Neural cell (in vitro differentiated cells): ENCODE data around the gene MGAT4D. TPM values are rescaled to one million over a fixed set of nuclear protein-coding genes. Genes with fewer than 3 reads are reported as not detected.

Experiments
- H2AFZ ChIP-seq: fragments of 200-600, 300-800 bp; sonication (generic), shearing (Covaris generic); 2 replicates; pipeline ENCODE4 v1.6.0; 2014; ENCODE audit warnings: low read depth, mild to moderate bottlenecking, antibody characterized with exemption, low read length, moderate library complexity
- H3F3A ChIP-seq: fragments of 200-600 bp; shearing (Covaris generic); 2 replicates; pipeline ENCODE4 v1.6.1; 2016; ENCODE audit warnings: mild to moderate bottlenecking, moderate library complexity, mixed read lengths, antibody characterized with exemption, low read length; ENCODE audit not compliant: insufficient read depth, poor library complexity, severe bottlenecking
- H3K27ac ChIP-seq: fragments of 200-600, 300-800 bp; sonication (generic), shearing (Covaris generic); 2 replicates; pipeline ENCODE4 v1.5.1; 2014; ENCODE audit warnings: mild to moderate bottlenecking, low read length, moderate library complexity
- H3K27me3 ChIP-seq: fragments of 300-800, 200-600 bp; sonication (generic), shearing (Covaris generic); 2 replicates; pipeline ENCODE4 v1.6.0; 2014; ENCODE audit warnings: mild to moderate bottlenecking, low read depth, low read length, moderate library complexity; ENCODE audit not compliant: insufficient read depth
- H3K36me3 ChIP-seq: fragments of 300-800, 200-600 bp; sonication (generic), shearing (Covaris generic); 2 replicates; pipeline ENCODE4 v1.5.1; 2014; ENCODE audit warnings: mild to moderate bottlenecking, antibody characterized with exemption, low read length, moderate library complexity; ENCODE audit not compliant: insufficient read depth
- H3K4me2 ChIP-seq: fragments of 300-800, 200-600 bp; sonication (generic), shearing (Covaris generic); 2 replicates; pipeline ENCODE4 v1.6.0; 2014; ENCODE audit warnings: mild to moderate bottlenecking, low read length
- H3K4me3 ChIP-seq: fragments of 300-800, 200-600 bp; sonication (generic), shearing (Covaris generic); 2 replicates; pipeline ENCODE4 v1.5.1; 2014; ENCODE audit warnings: mild to moderate bottlenecking, low read length, moderate library complexity
- H3K79me2 ChIP-seq: fragments of 200-600 bp; shearing (Covaris generic); replicated peaks from 2 replicates; pipeline ENCODE4 v1.6.0; 2014; ENCODE audit warnings: mild to moderate bottlenecking, low read length, moderate library complexity; ENCODE audit not compliant: insufficient read depth
- H3K9ac ChIP-seq: fragments of 300-800, 200-600 bp; sonication (generic), shearing (Covaris generic); 2 replicates; pipeline ENCODE4 v1.6.1; 2016; ENCODE audit warnings: mild to moderate bottlenecking, low read length, mixed read lengths
- H3K9me2 ChIP-seq: fragments of 200-600 bp; shearing (Covaris generic); 2 replicates; pipeline ENCODE4 v1.6.1; 2016; ENCODE audit warnings: mild to moderate bottlenecking, low read length, mixed read lengths; ENCODE audit not compliant: insufficient read depth
- H3K9me3 ChIP-seq: fragments of 200-600, 300-800 bp; sonication (generic), shearing (Covaris generic); 2 replicates; pipeline ENCODE4 v1.6.1; 2016; ENCODE audit warnings: mild to moderate bottlenecking, mixed run types, low read length, moderate library complexity, mixed read lengths
- H4K20me1 ChIP-seq: fragments of 200-600 bp; shearing (Covaris generic); 2 replicates; pipeline ENCODE4 v1.6.1; 2016; ENCODE audit warnings: mild to moderate bottlenecking, mixed run types; ENCODE audit not compliant: insufficient read depth
- CTCF ChIP-seq: fragments of 450-650 bp; IDR thresholded peaks from 2 replicates; pipeline ENCODE4 v1.5.1; 2014; ENCODE audit warnings: antibody characterized with exemption, mild to moderate bottlenecking, moderate library complexity; ENCODE audit not compliant: poor library complexity, severe bottlenecking
- EP300 ChIP-seq: fragments of 450-650 bp; conservative IDR thresholded peaks from 2 replicates; pipeline ENCODE4 v1.6.1; 2014; ENCODE audit warnings: antibody characterized with exemption, mild to moderate bottlenecking, moderate library complexity; ENCODE audit not compliant: poor library complexity, severe bottlenecking
- EZH2 ChIP-seq: fragments of 200-600, 300-800 bp; shearing (Covaris generic), sonication (generic); IDR thresholded peaks from 2 replicates; pipeline ENCODE4 v1.6.1; 2014; ENCODE audit warnings: antibody characterized with exemption, low read length, borderline replicate concordance, mild to moderate bottlenecking; ENCODE audit not compliant: insufficient read depth, poor library complexity, severe bottlenecking
- MXI1 ChIP-seq: fragments of 450-650 bp; conservative IDR thresholded peaks from 2 replicates; pipeline ENCODE4 v1.6.1; 2014; ENCODE audit warnings: antibody characterized with exemption, mild to moderate bottlenecking; ENCODE audit not compliant: poor library complexity, severe bottlenecking
- POLR2AphosphoS5 ChIP-seq: IDR thresholded peaks from 2 replicates; pipeline ENCODE4 v1.6.1; 2012
- RAD21 ChIP-seq: fragments of 450-650 bp; conservative IDR thresholded peaks from 2 replicates; pipeline ENCODE4 v1.6.1; 2014; ENCODE audit warnings: antibody characterized with exemption, mild to moderate bottlenecking, moderate library complexity
- REST ChIP-seq: IDR thresholded peaks from 2 replicates; pipeline ENCODE4 v1.6.1; 2012; ENCODE audit warnings: borderline replicate concordance
- SMC3 ChIP-seq: fragments of 450-650 bp; conservative IDR thresholded peaks from 2 replicates; pipeline ENCODE4 v1.6.1; 2014; ENCODE audit warnings: antibody characterized with exemption, mild to moderate bottlenecking, moderate library complexity; ENCODE audit not compliant: poor library complexity
- TAF1 ChIP-seq: IDR thresholded peaks from 2 replicates; pipeline ENCODE4 v1.6.1; 2012; ENCODE audit warnings: low read depth
- polyA plus RNA-seq: library from polyadenylated mRNA; depleted of rRNA; stranded (reverse); fragments of >200 nt; gene quantifications from 2 replicates; pipeline ENCODE4 v1.2.3, GENCODE V29; 2014

MGAT4D gene
- polyA plus RNA-seq, 1 donor from 2014 or later: 0.05 TPM

GRCh38 chr4:140497405-140497746, 717 bp downstream of the MGAT4D start:
- Histone ChIP-seq H3K9me3 (peaks cover 4% of the 10 kb centered on the region), H3K4me3 (no peak overlapping the region), H3K79me2 (no peaks in the 10 kb centered on the region), H3K27me3 (peaks cover 25% of the 10 kb centered on the region), H3F3A (no peaks in the 10 kb centered on the region), H2AFZ (no peak overlapping the region), H3K36me3 (no peaks in the 10 kb centered on the region), H3K27ac (no peak overlapping the region), H3K4me2 (no peak overlapping the region), H3K9ac (no peak overlapping the region), H3K9me2 (no peaks in the 10 kb centered on the region), H4K20me1 (no peaks in the 10 kb centered on the region)
- TF ChIP-seq CTCF: no peak
- TF ChIP-seq SMC3: no peak
- no peak for TF ChIP-seq MXI1
- TF ChIP-seq POLR2AphosphoS5: no peak
- TF ChIP-seq REST: no peak
- TF ChIP-seq RAD21: no peak
- no peak for TF ChIP-seq EP300
- TF ChIP-seq TAF1: no peak
- no peak for TF ChIP-seq EZH2

GRCh38 chr4:140485939-140486338, 12.2 kb downstream of the MGAT4D start:
- Histone ChIP-seq H2AFZ (no peak overlapping the region), H3F3A (no peaks in the 10 kb centered on the region), H3K4me2 (no peak overlapping the region), H3K9me2 (no peaks in the 10 kb centered on the region), H4K20me1 (no peaks in the 10 kb centered on the region), H3K9ac (no peak overlapping the region), H3K36me3 (no peaks in the 10 kb centered on the region), H3K27ac (no peak overlapping the region), H3K27me3 (no peaks in the 10 kb centered on the region), H3K79me2 (no peaks in the 10 kb centered on the region), H3K9me3 (peaks cover 5% of the 10 kb centered on the region), H3K4me3 (no peak overlapping the region)
- TF ChIP-seq TAF1 (no peak), EP300 (no peak), RAD21 (no peak), SMC3 (no peak), POLR2AphosphoS5 (no peak), CTCF (no peak), EZH2 (no peak), REST (no peak), MXI1 (no peak)
